BJ (cell line): Measurements from ENCODE around the gene TMEM30B. TPM values are rescaled to one million over a fixed set of nuclear protein-coding genes. Genes with fewer than 3 reads are reported as not detected.

Source experiments
- CTCF ChIA-PET: fragments of 350-600 bp; formaldehyde crosslinking; extraction: SDS; loops from one replicate; lab custom pipeline; 2021; ENCODE audit warnings: antibody characterized with exemption, inconsistent platforms; lab: Yijun Ruan, JAX
- POLR2A ChIA-PET: fragments of 300-600 bp; sonication (Branson Sonifier 250); formaldehyde crosslinking; extraction: SDS; loops from one replicate; lab custom pipeline; 2021; ENCODE audit warnings: antibody characterized with exemption; lab: Charles Lee
- DNase-seq: peaks from one replicate; pipeline ENCODE4 v3.0.0-alpha.2; 2011; ENCODE audit warnings: low read depth
- H3K27me3 ChIP-seq: 2 replicates; pipeline ENCODE4 v1.6.0; 2011; ENCODE audit warnings: low read length; ENCODE audit not compliant: control insufficient read depth, insufficient read depth
- H3K36me3 ChIP-seq: 2 replicates; pipeline ENCODE4 v1.5.1; 2011; ENCODE audit warnings: low read length; ENCODE audit not compliant: control insufficient read depth, insufficient read depth
- H3K4me3 ChIP-seq: 2 replicates; pipeline ENCODE4 v1.5.1; 2011; ENCODE audit warnings: low read depth, mild to moderate bottlenecking, control low read depth, low read length
- CTCF ChIP-seq: IDR thresholded peaks from 2 replicates; pipeline ENCODE4 v1.5.1; 2011; ENCODE audit warnings: low read depth, mild to moderate bottlenecking, control low read depth, inconsistent platforms, low read length, moderate library complexity; ENCODE audit not compliant: insufficient read depth
- polyA plus RNA-seq: library from polyadenylated mRNA; depleted of rRNA; stranded (reverse); fragments of >200 nt; gene quantifications from 2 replicates; pipeline ENCODE4 v1.2.3, GENCODE V29; 2011

The TMEM30B gene
- polyA plus RNA-seq, 1 experiment = 0.32 TPM

GRCh38 chr14:61298824-61299223 lies 17.7 kb upstream of the TMEM30B start:
- peaks cover 1% of the 10 kb centered on the region; the same call in 1 of the 2 replicates for H3K27me3 ChIP-seq
- POLR2A ChIA-PET = no interaction called here
- CTCF ChIA-PET = interaction anchor here (1.0 to 3.2 kb wide), 3 partner anchors 12 to 701 kb away, joined by 3 to 21 read pairs (median 8); no protein-coding TSS in a partner anchor

GRCh38 chr14:61297581-61297980 lies 16.4 kb upstream of the TMEM30B start:
- POLR2A ChIA-PET = no interaction called here

More at GRCh38 chr14:61298824-61299223, 17.7 kb upstream of the TMEM30B start:
- Histone ChIP-seq H3K4me3 (no peak overlapping the region), H3K36me3 (no peaks in the 10 kb centered on the region)
- no peak for TF ChIP-seq CTCF
- no peak for DNase-seq

GRCh38 chr14:61296719-61297502 lies 15.8 kb upstream of the TMEM30B start:
- H3K27me3 ChIP-seq = peaks cover 1% of the 10 kb centered on the region; the same call in 1 of the 2 replicates
- no peak overlapping the region for H3K4me3 ChIP-seq
- TF ChIP-seq CTCF = peak; percentile 73
- H3K36me3 ChIP-seq = no peaks in the 10 kb centered on the region
- DNase-seq = no peak
- ChIA-PET POLR2A (no interaction called here), CTCF (interaction anchor here (1.0 to 3.2 kb wide), 7 partner anchors 10 to 541 kb away, joined by 3 to 21 read pairs (median 3); partner anchors contain the start of gene TMEM30B)

More at GRCh38 chr14:61297581-61297980, 16.4 kb upstream of the TMEM30B start:
- H3K36me3 ChIP-seq = no peaks in the 10 kb centered on the region
- TF ChIP-seq CTCF = no peak
- no peak for DNase-seq
- H3K27me3 ChIP-seq = peaks cover 1% of the 10 kb centered on the region; the same call in 1 of the 2 replicates
- CTCF ChIA-PET = interaction anchor here (2.0 to 3.2 kb wide), 2 partner anchors 13 to 540 kb away, joined by 8 to 21 read pairs; no protein-coding TSS in a partner anchor
- no peak overlapping the region for H3K4me3 ChIP-seq

GRCh38 chr14:61296151-61296550 lies 15.0 kb upstream of the TMEM30B start:
- no peak for TF ChIP-seq CTCF
- H3K4me3 ChIP-seq = no peak overlapping the region
- DNase-seq = no peak
- POLR2A ChIA-PET = no interaction called here
- H3K27me3 ChIP-seq = peaks cover 1% of the 10 kb centered on the region; the same call in 1 of the 2 replicates
- no peaks in the 10 kb centered on the region for H3K36me3 ChIP-seq
- CTCF ChIA-PET = interaction anchor here (1.0 to 3.2 kb wide), 6 partner anchors 9 to 541 kb away, joined by 3 to 21 read pairs (median 3); partner anchors contain the start of gene TMEM30B

GRCh38 chr14:61290701-61291100 lies 9.6 kb upstream of the TMEM30B start:
- CTCF ChIA-PET = interaction anchor here (1.3 to 1.7 kb wide), 3 partner anchors 10 to 1000 kb away, joined by 3 read pairs; partner anchors contain the start of gene PRKCH
- POLR2A ChIA-PET = no interaction called here
- no peak for TF ChIP-seq CTCF

More at GRCh38 chr14:61290701-61291100, 9.6 kb upstream of the TMEM30B start:
- no peaks in the 10 kb centered on the region for H3K27me3 ChIP-seq
- no peaks in the 10 kb centered on the region for H3K36me3 ChIP-seq
- DNase-seq = no peak
- no peak overlapping the region for H3K4me3 ChIP-seq
